HepG2 (cell line): Measurements from ENCODE around the gene NMT2. TPM values are rescaled to one million over a fixed set of nuclear protein-coding genes. Genes with fewer than 3 reads are reported as not detected.

Experiments used
- ATAC-seq: fragments of 200-7000 bp; cut with Tn5 transposase; 3 replicates; pipeline ENCODE4 v1.9.1; 2020; ENCODE audit warnings: mild to moderate bottlenecking, moderate library complexity
- Bru-seq: library from RNA; stranded (reverse); fragments of 400-500 nt; gene quantifications from one replicate; lab custom pipeline; 2021; lab: Mats Ljungman, UMichigan
- BruChase-seq, 2 experiments: library from RNA; stranded (reverse); fragments of 400-500 nt; gene quantifications; one replicate each; lab custom pipeline; 2021; lab: Mats Ljungman, UMichigan
- BruUV-seq: library from RNA; stranded (reverse); fragments of 400-500 nt; replicated peaks from 2 replicates; lab custom pipeline; 2021; lab: Mats Ljungman, UMichigan
- CTCF ChIA-PET: fragments of 300-600 bp; formaldehyde crosslinking; extraction: SDS; loops from one replicate; lab custom pipeline; 2021; ENCODE audit warnings: low total read pairs, inconsistent platforms, low intra/inter-chr PET ratio; lab: Yijun Ruan, JAX
- POLR2A ChIA-PET: fragments of 350-600 bp; sonication (Branson Sonifier 250); formaldehyde crosslinking; loops from one replicate; lab custom pipeline; 2020; ENCODE audit warnings: antibody characterized with exemption, inconsistent platforms; lab: Yijun Ruan, JAX
- DNase-seq: peaks from one replicate; pipeline ENCODE4 v3.0.0-alpha.2; 2015; ENCODE audit warnings: low spot score
- FAIRE-seq: peaks from 3 replicates; lab custom pipeline; 2011; peaks lifted over from hg19 to GRCh38; lab: Jason Lieb, UNC
- H2AFZ ChIP-seq: one replicate; pipeline ENCODE4 v1.6.1; 2011; ENCODE audit warnings: low read length, inconsistent platforms
- H3K27ac ChIP-seq: fragments of 300-600 bp; 3 replicates; pipeline ENCODE4 v1.8.0; 2011; ENCODE audit warnings: mixed run types, mild to moderate bottlenecking, mixed read lengths, low read length, inconsistent platforms; ENCODE audit not compliant: insufficient read depth; ENCODE audit errors: extremely low read length
- H3K27me3 ChIP-seq, 2 experiments: fragments of 200-600 bp in 1 of 2; 2 replicates in 1 of 2; 3 replicates in 1 of 2; pipeline versions ENCODE4 v1.6.0 to v1.8.0; 2011; ENCODE audit warnings: low read length in 2 of 2, mild to moderate bottlenecking in 2 of 2, moderate library complexity in 2 of 2, inconsistent platforms in 1 of 2; ENCODE audit not compliant: insufficient read depth in 2 of 2, control insufficient read depth in 1 of 2
- H3K36me3 ChIP-seq, 2 experiments: fragments of 200-600 bp in 1 of 2; replicated peaks in 1 of 2; 2 replicates in 1 of 2; 3 replicates in 1 of 2; pipeline versions ENCODE4 v1.5.1 to v1.8.0; 2011; ENCODE audit warnings: low read length in 2 of 2, inconsistent platforms in 1 of 2; ENCODE audit not compliant: insufficient read depth in 2 of 2, control insufficient read depth in 1 of 2
- H3K4me1 ChIP-seq: 2 replicates; pipeline ENCODE4 v1.5.1; 2012; ENCODE audit warnings: low read length, inconsistent platforms; ENCODE audit not compliant: insufficient read depth
- H3K4me2 ChIP-seq: 2 replicates; pipeline ENCODE4 v1.6.0; 2011; ENCODE audit warnings: low read depth, low read length, inconsistent platforms
- H3K4me3 ChIP-seq, 3 experiments: fragments of 200-600 bp in 1 of 3; sonication (generic), shearing (Covaris generic) in 1 of 3; replicated peaks in 1 of 3; 2 replicates each; pipeline ENCODE4 v1.5.1; 2011 to 2016; ENCODE audit warnings: low read length in 3 of 3, inconsistent platforms in 2 of 3, low read depth in 2 of 3, mild to moderate bottlenecking in 2 of 3, control low read depth in 1 of 3, mixed read lengths in 1 of 3; ENCODE audit not compliant: insufficient read depth in 1 of 3
- H3K79me2 ChIP-seq: one replicate; pipeline ENCODE4 v1.6.1; 2011; ENCODE audit warnings: low read length, inconsistent platforms; ENCODE audit not compliant: insufficient read depth
- H3K9ac ChIP-seq: 2 replicates; pipeline ENCODE4 v1.6.0; 2011; ENCODE audit warnings: mild to moderate bottlenecking, low read depth, low read length, inconsistent platforms; ENCODE audit not compliant: insufficient read depth
- H3K9me3 ChIP-seq: 2 replicates; pipeline ENCODE4 v1.5.1; 2012; ENCODE audit warnings: mild to moderate bottlenecking, low read length
- H4K20me1 ChIP-seq: 2 replicates; pipeline ENCODE4 v1.6.0; 2011; ENCODE audit warnings: inconsistent platforms, mild to moderate bottlenecking, low read length, moderate library complexity; ENCODE audit not compliant: insufficient read depth
- CREB3 ChIP-seq: sonication (generic); formaldehyde crosslinking; IDR thresholded peaks from 2 replicates; pipeline ENCODE4 v1.5.0; 2020; ENCODE audit warnings: missing genetic modification reagents
- EP300 ChIP-seq, 3 experiments: sonication (generic) in 1 of 3; formaldehyde crosslinking in 1 of 3; IDR thresholded peaks; 2 replicates each; pipeline versions ENCODE4 v1.5.1 to v1.6.1; 2011 to 2020; ENCODE audit warnings: low read depth in 2 of 3, low read length in 2 of 3, borderline replicate concordance in 1 of 3, improper control_type of control experiment in 1 of 3, mild to moderate bottlenecking in 1 of 3, missing genetic modification reagents in 1 of 3, moderate library complexity in 1 of 3
- MIXL1 ChIP-seq: IDR thresholded peaks from 2 replicates; pipeline ENCODE4 v1.6.1; 2016
- NKX3-1 ChIP-seq: sonication (generic); formaldehyde crosslinking; IDR thresholded peaks from 2 replicates; pipeline ENCODE4 v1.5.0; 2020; ENCODE audit warnings: missing genetic modification reagents
- NONO ChIP-seq, 2 experiments: fragments of 450-650 bp in 1 of 2; sonication (generic) in 1 of 2; formaldehyde crosslinking in 1 of 2; IDR thresholded peaks in 1 of 2; conservative IDR thresholded peaks in 1 of 2; 2 replicates each; pipeline versions ENCODE4 v1.6.1 to v1.8.0; 2017 to 2022; ENCODE audit warnings: mild to moderate bottlenecking in 1 of 2, missing genetic modification reagents in 1 of 2, moderate library complexity in 1 of 2
- REPIN1 ChIP-seq: sonication (generic); formaldehyde crosslinking; IDR thresholded peaks from 2 replicates; pipeline ENCODE4 v1.8.0; 2022; ENCODE audit warnings: missing genetic modification reagents, low read depth, mild to moderate bottlenecking, borderline replicate concordance
- SAP130 ChIP-seq: IDR thresholded peaks from 2 replicates; pipeline ENCODE4 v1.6.1; 2016; ENCODE audit warnings: low read depth
- STAG1 ChIP-seq: sonication (generic); formaldehyde crosslinking; IDR thresholded peaks from 2 replicates; pipeline ENCODE4 v1.4.0; 2020; ENCODE audit warnings: missing genetic modification reagents
- TBX2 ChIP-seq: sonication (generic); formaldehyde crosslinking; IDR thresholded peaks from 2 replicates; pipeline ENCODE4 v1.5.0; 2020; ENCODE audit warnings: missing genetic modification reagents, mild to moderate bottlenecking, borderline replicate concordance
- TOPORS ChIP-seq: sonication (generic); formaldehyde crosslinking; IDR thresholded peaks from 2 replicates; pipeline ENCODE4 v1.8.0; 2023; ENCODE audit warnings: mild to moderate bottlenecking, missing genetic modification reagents
- ZBTB1 ChIP-seq: sonication (generic); formaldehyde crosslinking; IDR thresholded peaks from 2 replicates; pipeline ENCODE4 v1.4.0; 2020; ENCODE audit warnings: missing genetic modification reagents, borderline replicate concordance
- ZFP36 ChIP-seq: fragments of 150-350 bp; IDR thresholded peaks from 2 replicates; pipeline ENCODE4 v1.6.1; 2018; ENCODE audit warnings: borderline replicate concordance, low read length, low read depth; ENCODE audit not compliant: partially characterized antibody
- ZNF639 ChIP-seq: conservative IDR thresholded peaks from 2 replicates; pipeline ENCODE4 v1.6.1; 2018; ENCODE audit warnings: missing genetic modification reagents
- WGBS: methylation state at CpG from one replicate; pipeline ENCODE4 v1.1.6; 2017; ENCODE audit warnings: low lambda C conversion rate; 5-methylcytosine and 5-hydroxymethylcytosine counted together
- in situ Hi-C: cut with HindIII; loops from 2 replicates; pipeline ENCODE4 v1.10.0; 2017; ENCODE audit warnings: low pct_unique_long_range_greater_than_20kb; ENCODE audit not compliant: extremely low pct_ligation_motif_present
- intact Hi-C: fragments of 100-400 bp; cut with micrococcal nuclease; formaldehyde crosslinking; loops from one replicate; pipeline ENCODE4 v1.10.0; 2022; ENCODE audit not compliant: unreplicated experiment
- long read RNA-seq, 2 experiments: library from RNA in 1 of 2; library from polyadenylated mRNA in 1 of 2; stranded (forward) in 1 of 2; unstranded in 1 of 2; transcript quantifications; one replicate each; pipeline ENCODE4 v2.0.0, GENCODE V29; 2019 to 2022
- polyA minus RNA-seq, 3 experiments: library from RNA; depleted of rRNA, polyadenylated mRNA; stranded (reverse); fragments of >200 nt; gene quantifications; 2 replicates each; pipeline ENCODE4 v1.2.3, GENCODE V29; 2011; ENCODE audit warnings: low replicate concordance in 1 of 3
- polyA plus RNA-seq, 8 experiments: library from polyadenylated mRNA; depleted of rRNA in 3 of 8; stranded (reverse) in 7 of 8; unstranded in 1 of 8; fragments of >200 nt; fragmentation: Illumina TruSeq in 4 of 8; extraction: Trizol in 4 of 8; gene quantifications; 2 replicates each; pipeline versions ENCODE4 v1.2.1 to v1.2.3, GENCODE V29; 2011 to 2016; ENCODE audit warnings: low read depth in 4 of 8, missing spikeins in 1 of 8, mixed read lengths in 1 of 8; ENCODE audit not compliant: insufficient read depth in 1 of 8
- total RNA-seq, 5 experiments: library from RNA; depleted of rRNA; stranded (reverse); fragments of >200 nt; fragmentation: Illumina TruSeq; extraction: Trizol; gene quantifications; 2 replicates each; pipeline ENCODE4 v1.2.3, GENCODE V29; 2016; ENCODE audit warnings: low read depth in 1 of 5

NMT2 gene
- total RNA-seq (2016; rRNA removed; fragmentation: Illumina TruSeq; extraction: Trizol) (23.8 and 28.0 TPM in 2 replicates), polyA plus RNA-seq (2011; rRNA removed) (8.9 and 10.1 TPM in 2 replicates), polyA minus RNA-seq (2011; rRNA and poly(A)+ RNA removed; ENCODE audit: low replicate concordance) (0.96 and 2.9 TPM in 2 replicates), Bru-seq, nascent RNA (percentile 75 among the genes with signal in this experiment), BruChase-seq, experiment 1, labeled RNA remaining after a 6-hour chase (percentile 72 among the genes with signal in this experiment), BruChase-seq, experiment 2, labeled RNA remaining after a 2-hour chase (percentile 69 among the genes with signal in this experiment)
- 8.0 and 9.2 TPM in 2 replicates for total RNA-seq (2016; cell fraction: cytosol; rRNA removed; fragmentation: Illumina TruSeq; extraction: Trizol; ENCODE audit: low read depth)
- 27.2 and 28.6 TPM in 2 replicates for total RNA-seq (2016; cell fraction: insoluble cytoplasmic fraction; rRNA removed; fragmentation: Illumina TruSeq; extraction: Trizol)
- 16.5 and 17.5 TPM in 2 replicates for total RNA-seq (2016; cell fraction: membrane; rRNA removed; fragmentation: Illumina TruSeq; extraction: Trizol)
- total RNA-seq (2016; cell fraction: nucleus; rRNA removed; fragmentation: Illumina TruSeq; extraction: Trizol), result 20.8 and 22.8 TPM in 2 replicates
- 3.5 and 4.9 TPM in 2 replicates for polyA plus RNA-seq (2011; cell fraction: cytosol; rRNA removed)
- polyA plus RNA-seq (2011; cell fraction: nucleus; rRNA removed), result 15.6 and 18.8 TPM in 2 replicates
- polyA plus RNA-seq (2012), result 16.2 and 22.5 TPM in 2 replicates
- polyA plus RNA-seq (2016; cell fraction: cytosol; fragmentation: Illumina TruSeq; extraction: Trizol; ENCODE audit: low read depth), result 6.0 and 6.3 TPM in 2 replicates
- 28.9 and 32.1 TPM in 2 replicates for polyA plus RNA-seq (2016; cell fraction: insoluble cytoplasmic fraction; fragmentation: Illumina TruSeq; extraction: Trizol; ENCODE audit: low read depth)
- polyA plus RNA-seq (2016; cell fraction: membrane; fragmentation: Illumina TruSeq; extraction: Trizol; ENCODE audit: low read depth), result 13.5 and 15.5 TPM in 2 replicates
- 27.7 and 29.0 TPM in 2 replicates for polyA plus RNA-seq (2016; cell fraction: nucleus; fragmentation: Illumina TruSeq; extraction: Trizol; ENCODE audit: insufficient read depth, low read depth)
- polyA minus RNA-seq (2011; cell fraction: cytosol; rRNA and poly(A)+ RNA removed), result 5.4 and 6.6 TPM in 2 replicates
- polyA minus RNA-seq (2011; cell fraction: nucleus; rRNA and poly(A)+ RNA removed), result 23.5 and 25.9 TPM in 2 replicates
- long read RNA-seq, experiment 1, transcript NMT2-202 (12 exons, 2,907 nt), result major isoform, 5 of 11 reads
- long read RNA-seq, experiment 1, partial matches to known transcripts, result 1 of 11 reads
- long read RNA-seq, experiment 1, other reads (novel, unspliced or antisense), result 5 of 11 reads
- long read RNA-seq, experiment 2, transcript NMT2-202 (12 exons, 2,907 nt), result major isoform, 6 of 17 reads
- long read RNA-seq, experiment 2, partial matches to known transcripts, result 1 of 17 reads
- long read RNA-seq, experiment 2, other reads (novel, unspliced or antisense), result 9 of 17 reads

GRCh38 chr10:15168291-15168785, at the start of gene NMT2:
NMT2 (minus strand) TSS chr10:15168693; CDS start chr10:15168612, 81 bp downstream.
- BruUV-seq, result no TSS peak
- Histone ChIP-seq H3K36me3 (no peaks in the 10 kb centered on the region), H3K4me3 (peak within 1 kb of the TSS; percentile 83 to 100 (median 91)), H3K4me1 (peaks cover 56% of the 10 kb centered on the region), H3K27ac (peak within 1 kb of the TSS; percentile 89), H3K9ac (peak within 1 kb of the TSS; percentile 93), H2AFZ (peak within 1 kb of the TSS; percentile 62), H3K79me2 (peaks cover 43% of the 10 kb centered on the region), H3K27me3 (no peaks in the 10 kb centered on the region), H3K4me2 (peak within 1 kb of the TSS; percentile 86), H3K9me3 (no peaks in the 10 kb centered on the region), H4K20me1 (0 out of 2 replicates have a peak, but pooled peaks cover 3% of the 10 kb centered on the region)
- in situ Hi-C loops (no loop called here), intact Hi-C loops (loop anchor here (10.0 kb wide), 3 partner anchors 64 to 176 kb away; no protein-coding TSS in a partner anchor)
- 0% methylated on average over 6 of the region's 70 CpGs for WGBS
- FAIRE-seq (no peak), ATAC-seq (peak; percentile 87), DNase-seq (peak; percentile 63)
- POLR2A ChIA-PET, result interaction anchor here (0.6 to 2.3 kb wide), 12 partner anchors 10 to 291 kb away, joined by 3 to 17 read pairs (median 7); partner anchors contain the start of gene SUV39H2
- CTCF ChIA-PET, result interaction anchor here (2.0 kb wide), 1 partner anchor 42 kb away, joined by 5 read pairs; no protein-coding TSS in a partner anchor
- TF ChIP-seq MIXL1 (CRISPR knock-in tag), result no peak
- no peak for TF ChIP-seq CREB3 (CRISPR knock-in tag)
- peak; percentile 47 for TF ChIP-seq STAG1
- no peak for TF ChIP-seq ZBTB1 (CRISPR knock-in tag)
- TF ChIP-seq SAP130 (CRISPR knock-in tag), result peak; percentile 51
- no peak for TF ChIP-seq NONO (IDR thresholded peaks at IDR 0.05)
- peak; percentile 69 for TF ChIP-seq NONO (CRISPR knock-in tag; conservative IDR thresholded peaks at IDR 0.05)
- peak; percentile 9; the same call in 1 of the 2 replicates for TF ChIP-seq TBX2 (CRISPR knock-in tag)
- TF ChIP-seq ZNF639 (CRISPR knock-in tag), result no peak
- 0 out of 2 replicates have a peak, but pooled peaks have one; percentile 35 for TF ChIP-seq REPIN1 (CRISPR knock-in tag)
- no peak for TF ChIP-seq NKX3-1 (CRISPR knock-in tag)
- peak; percentile 40; the same call in 1 of the 2 replicates for TF ChIP-seq TOPORS (CRISPR knock-in tag)
- no peak for TF ChIP-seq EP300 (IDR thresholded peaks at IDR 0.05; ENCODE audit: low read depth in 2 of 2, low read length in 2 of 2)
- no peak for TF ChIP-seq EP300 (CRISPR knock-in tag; IDR thresholded peaks at IDR 0.05; ENCODE audit: borderline replicate concordance)
- TF ChIP-seq ZFP36, result no peak
